GM12878 (cell line): ENCODE measurements around the gene MACF1. TPM values are rescaled to one million over a fixed set of nuclear protein-coding genes. Genes with fewer than 3 reads are reported as not detected.

Experiments
- ATAC-seq: fragments of 200-7000 bp; cut with Tn5 transposase; 3 replicates; pipeline ENCODE4 v1.9.1; 2020; ENCODE audit warnings: mild to moderate bottlenecking, moderate library complexity
- BruUV-seq: library from RNA; stranded (reverse); fragments of 400-500 nt; replicated peaks from 2 replicates; lab custom pipeline; 2021; lab: Mats Ljungman, UMichigan
- CTCF ChIA-PET: fragments of 300-600 bp; sonication (Branson Sonifier 250); formaldehyde crosslinking; extraction: SDS; loops from one replicate; lab custom pipeline; 2021; ENCODE audit warnings: inconsistent platforms; lab: Yijun Ruan, JAX
- POLR2A ChIA-PET: fragments of 350-600 bp; formaldehyde crosslinking; extraction: SDS; loops from one replicate; lab custom pipeline; 2021; ENCODE audit warnings: inconsistent platforms; lab: Charles Lee
- RAD21 ChIA-PET: fragments of 300-600 bp; sonication (Branson Sonifier 250); formaldehyde crosslinking; loops from one replicate; lab custom pipeline; 2023; ENCODE audit warnings: antibody characterized with exemption; ENCODE audit not compliant: unreplicated experiment; lab: Charles Lee
- SMC1A ChIA-PET: fragments of 300-600 bp; sonication (Branson Sonifier 250); formaldehyde crosslinking; loops from one replicate; lab custom pipeline; 2023; ENCODE audit not compliant: unreplicated experiment, uncharacterized antibody; lab: Charles Lee
- DNase-seq: peaks from one replicate; pipeline ENCODE4 v3.0.0-alpha.2; 2011; ENCODE audit warnings: low read depth, low spot score
- FAIRE-seq: peaks from 3 replicates; lab custom pipeline; 2011; peaks lifted over from hg19 to GRCh38; lab: Jason Lieb, UNC
- H2AFZ ChIP-seq: 2 replicates; pipeline ENCODE4 v1.6.0; 2011; ENCODE audit warnings: low read depth, low read length, control low read depth; ENCODE audit not compliant: control insufficient read depth
- H3K27ac ChIP-seq: 2 replicates; pipeline ENCODE4 v1.5.1; 2011; ENCODE audit warnings: control low read depth; ENCODE audit not compliant: control insufficient read depth, insufficient read depth
- H3K27me3 ChIP-seq, 2 experiments: replicated peaks in 1 of 2; 2 replicates each; pipeline versions ENCODE4 v1.6.0 to v1.6.1; 2011; ENCODE audit warnings: low read length in 1 of 2; ENCODE audit not compliant: control insufficient read depth in 2 of 2, insufficient read depth in 2 of 2
- H3K36me3 ChIP-seq, 2 experiments: 2 replicates each; pipeline ENCODE4 v1.5.1; 2011; ENCODE audit warnings: low read length in 1 of 2; ENCODE audit not compliant: control insufficient read depth in 2 of 2, insufficient read depth in 2 of 2
- H3K4me1 ChIP-seq: 2 replicates; pipeline ENCODE4 v1.6.1; 2011; ENCODE audit warnings: mild to moderate bottlenecking, low read length, moderate library complexity, mixed read lengths; ENCODE audit not compliant: control insufficient read depth, insufficient read depth
- H3K4me2 ChIP-seq: 2 replicates; pipeline ENCODE4 v1.6.0; 2011; ENCODE audit warnings: control low read depth; ENCODE audit not compliant: control insufficient read depth, insufficient read depth
- H3K4me3 ChIP-seq: fragments of 200-600 bp; sonication (generic); 2 replicates; pipeline ENCODE4 v1.5.1; 2016
- H3K79me2 ChIP-seq: 2 replicates; pipeline ENCODE4 v1.6.0; 2011; ENCODE audit warnings: low read length; ENCODE audit not compliant: control insufficient read depth, insufficient read depth
- H3K9ac ChIP-seq: 2 replicates; pipeline ENCODE4 v1.8.0; 2011; ENCODE audit warnings: low read length, control low read depth, mixed read lengths; ENCODE audit not compliant: control insufficient read depth, insufficient read depth
- H3K9me3 ChIP-seq: replicated peaks from 3 replicates; pipeline ENCODE4 v1.5.1; 2011; ENCODE audit warnings: mild to moderate bottlenecking, low read length; ENCODE audit not compliant: control insufficient read depth, insufficient read depth
- H4K20me1 ChIP-seq: 2 replicates; pipeline ENCODE4 v1.6.0; 2011; ENCODE audit not compliant: control insufficient read depth, insufficient read depth
- ASH2L ChIP-seq: fragments of 300-600, 200-600 bp; sonication (generic); IDR thresholded peaks from 2 replicates; pipeline ENCODE4 v1.6.1; 2017; ENCODE audit warnings: low read depth, mild to moderate bottlenecking, borderline replicate concordance
- CBX3 ChIP-seq: fragments of 200-600 bp; sonication (generic); IDR thresholded peaks from 2 replicates; pipeline ENCODE4 v1.6.1; 2016; ENCODE audit warnings: low read depth, borderline replicate concordance
- GATAD2B ChIP-seq: fragments of 450-650 bp; conservative IDR thresholded peaks from 2 replicates; pipeline ENCODE4 v1.6.1; 2017; ENCODE audit warnings: low read depth, mild to moderate bottlenecking, moderate library complexity
- HDAC6 ChIP-seq: fragments of 200-600 bp; sonication (generic); IDR thresholded peaks from one replicate; pipeline ENCODE4 v1.8.0; 2017; ENCODE audit warnings: antibody characterized with exemption; ENCODE audit not compliant: unreplicated experiment
- KDM1A ChIP-seq: fragments of 200-600 bp; sonication (generic); IDR thresholded peaks from 2 replicates; pipeline ENCODE4 v1.6.1; 2016; ENCODE audit warnings: borderline replicate concordance
- NFXL1 ChIP-seq: fragments of 450-650 bp; IDR thresholded peaks from 2 replicates; pipeline ENCODE4 v1.6.1; 2017; ENCODE audit warnings: antibody characterized with exemption, mild to moderate bottlenecking, borderline replicate concordance
- RAD21 ChIP-seq: IDR thresholded peaks from 2 replicates; pipeline ENCODE4 v1.6.1; 2011; ENCODE audit warnings: mild to moderate bottlenecking, low read depth, low read length, moderate library complexity; ENCODE audit not compliant: insufficient read depth
- SMC3 ChIP-seq: IDR thresholded peaks from 2 replicates; pipeline ENCODE4 v1.6.1; 2011; ENCODE audit warnings: low read length, improper control_type of control experiment, borderline replicate concordance
- TCF7 ChIP-seq: IDR thresholded peaks from 2 replicates; pipeline ENCODE4 v1.6.1; 2014; ENCODE audit warnings: antibody characterized with exemption, borderline replicate concordance
- YBX1 ChIP-seq: fragments of 450-650 bp; IDR thresholded peaks from 2 replicates; pipeline ENCODE4 v1.6.1; 2016; ENCODE audit warnings: antibody characterized with exemption
- ZBED1 ChIP-seq: IDR thresholded peaks from 2 replicates; pipeline ENCODE4 v1.6.1; 2016; ENCODE audit warnings: borderline replicate concordance
- ZNF274 ChIP-seq: IDR thresholded peaks from one replicate; pipeline ENCODE4 v1.8.0; 2011; ENCODE audit not compliant: insufficient read length, insufficient read depth
- WGBS: methylation state at CpG from one replicate; pipeline ENCODE4 v1.1.6; 2016; ENCODE audit warnings: low lambda C conversion rate; ENCODE audit not compliant: insufficient replicate concordance, insufficient coverage; ENCODE audit errors: missing lambda C conversion rate; 5-methylcytosine and 5-hydroxymethylcytosine counted together
- in situ Hi-C: fragments of 300-500 bp; cut with MboI; formaldehyde crosslinking; loops from 9 replicates; pipeline ENCODE4 v1.14.3; 2018; ENCODE audit warnings: mixed read lengths
- intact Hi-C: fragments of 100-400 bp; cut with micrococcal nuclease; formaldehyde crosslinking; loops from one replicate; pipeline ENCODE4 v1.14.2; 2022; ENCODE audit not compliant: unreplicated experiment
- polyA plus RNA-seq, 11 experiments: library from polyadenylated mRNA; depleted of rRNA in 4 of 11; unstranded in 6 of 11; stranded (reverse) in 5 of 11; fragments of >200 nt; fragmentation: Nextera tagmentation in 4 of 11; fragmentation: Illumina TruSeq in 1 of 11; extraction: Ambion mirVana in 4 of 11; extraction: Trizol in 1 of 11; gene quantifications; 1 replicate in 1 of 11; 2 replicates in 10 of 11; pipeline versions ENCODE4 v1.2.1 to v1.2.3, GENCODE V29; 2011 to 2016; ENCODE audit warnings: inconsistent platforms in 2 of 11, missing spikeins in 2 of 11, low read depth in 1 of 11
- total RNA-seq, 4 experiments: library from RNA; depleted of rRNA in 3 of 4; stranded (reverse); fragments of >200 nt in 3 of 4; fragmentation: Illumina TruSeq in 1 of 4; extraction: Trizol in 1 of 4; gene quantifications; 2 replicates each; pipeline versions ENCODE4 v1.2.1 to v1.2.3, GENCODE V29; 2013 to 2021
- TF ChIP-seq, protein P1 (sequence below): fragments of 450-650 bp; IDR thresholded peaks from 2 replicates; pipeline ENCODE4 v1.6.1; 2017; ENCODE audit warnings: mild to moderate bottlenecking, low read depth, inconsistent platforms; ENCODE audit not compliant: poor library complexity, severe bottlenecking

The MACF1 gene
- total and polyA plus RNA-seq, 10 of the 15 experiments (the other 5 are each of a cell fraction or from before 2014, with no cell fraction given), result 15.5 to 201 (median 76.9) TPM

DNA sequence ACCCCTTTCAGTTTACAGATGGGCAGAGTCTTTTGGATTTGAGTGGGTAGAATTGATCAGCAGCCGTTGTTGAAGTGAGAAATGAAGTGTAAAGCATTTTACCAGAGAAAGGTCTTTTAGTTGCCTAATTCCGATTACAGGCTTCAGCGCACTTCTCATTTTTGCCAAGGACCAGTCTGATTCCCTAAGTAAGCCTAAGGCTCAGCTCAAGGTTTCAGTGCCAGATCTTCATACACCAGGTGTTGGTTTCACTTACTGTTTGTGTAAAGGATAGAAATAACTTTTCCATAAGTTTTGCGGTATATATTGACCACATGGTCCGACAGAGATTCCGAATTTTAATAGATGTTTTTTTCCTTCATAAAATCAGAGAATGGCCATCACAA is 203.0 kb downstream of the MACF1 start:
- ATAC-seq, result no peak
- no peak for FAIRE-seq
- H2AFZ ChIP-seq, result no peak overlapping the region
- SMC1A ChIA-PET, result interaction anchor here (0.7 to 1.3 kb wide), 3 partner anchors 12 to 102 kb away, joined by 3 to 5 read pairs (median 3); no protein-coding TSS in a partner anchor
- H3K9ac ChIP-seq, result no peak overlapping the region
- peaks cover 0 to 3% of the 10 kb centered on the region in 2 experiments; a peak in 2 of 4 replicates for H3K36me3 ChIP-seq
- no peak for DNase-seq
- no peaks in the 10 kb centered on the region for H3K27me3 ChIP-seq
- peaks cover 30% of the 10 kb centered on the region for H3K4me1 ChIP-seq
- in situ Hi-C loops, result no loop called here
- H3K4me2 ChIP-seq, result peak overlapping the region; percentile 81; the same call in 1 of the 2 replicates
- 80% methylated on average over 6 of the region's 6 CpGs for WGBS
- H3K9me3 ChIP-seq, result no peaks in the 10 kb centered on the region
- peak overlapping the region; percentile 63 for H3K4me3 ChIP-seq
- RAD21 ChIA-PET, result no interaction called here
- no peak for TF ChIP-seq TCF7
- no peak for TF ChIP-seq CBX3
- TF ChIP-seq SMC3, result no peak
- no peak for TF ChIP-seq HDAC6
- no peak for TF ChIP-seq NFXL1
- TF ChIP-seq YBX1, result no peak
- TF ChIP-seq, protein P1, sequence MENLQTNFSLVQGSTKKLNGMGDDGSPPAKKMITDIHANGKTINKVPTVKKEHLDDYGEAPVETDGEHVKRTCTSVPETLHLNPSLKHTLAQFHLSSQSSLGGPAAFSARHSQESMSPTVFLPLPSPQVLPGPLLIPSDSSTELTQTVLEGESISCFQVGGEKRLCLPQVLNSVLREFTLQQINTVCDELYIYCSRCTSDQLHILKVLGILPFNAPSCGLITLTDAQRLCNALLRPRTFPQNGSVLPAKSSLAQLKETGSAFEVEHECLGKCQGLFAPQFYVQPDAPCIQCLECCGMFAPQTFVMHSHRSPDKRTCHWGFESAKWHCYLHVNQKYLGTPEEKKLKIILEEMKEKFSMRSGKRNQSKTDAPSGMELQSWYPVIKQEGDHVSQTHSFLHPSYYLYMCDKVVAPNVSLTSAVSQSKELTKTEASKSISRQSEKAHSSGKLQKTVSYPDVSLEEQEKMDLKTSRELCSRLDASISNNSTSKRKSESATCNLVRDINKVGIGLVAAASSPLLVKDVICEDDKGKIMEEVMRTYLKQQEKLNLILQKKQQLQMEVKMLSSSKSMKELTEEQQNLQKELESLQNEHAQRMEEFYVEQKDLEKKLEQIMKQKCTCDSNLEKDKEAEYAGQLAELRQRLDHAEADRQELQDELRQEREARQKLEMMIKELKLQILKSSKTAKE, result no peak
- no peak for TF ChIP-seq KDM1A
- no peak for TF ChIP-seq RAD21
- TF ChIP-seq ZNF274, result no peak
- no peak for TF ChIP-seq ZBED1
- no peak for TF ChIP-seq ASH2L
- TF ChIP-seq GATAD2B, result no peak
- POLR2A ChIA-PET, result interaction anchor here (1.4 kb wide), 1 partner anchor 13 kb away, joined by 3 read pairs; no protein-coding TSS in a partner anchor
- intact Hi-C loops, result no loop called here
- no peak overlapping the region for H3K27ac ChIP-seq
- no TSS peak for BruUV-seq
- H3K79me2 ChIP-seq, result peaks cover 6% of the 10 kb centered on the region
- CTCF ChIA-PET, result interaction anchor here (1.0 kb wide), 1 partner anchor 131 kb away, joined by 4 read pairs; no protein-coding TSS in a partner anchor
- peaks cover 6% of the 10 kb centered on the region; the same call in 1 of the 2 replicates for H4K20me1 ChIP-seq
